ENCODE data around the gene GOPC. TPM values are rescaled to one million over a fixed set of nuclear protein-coding genes. Genes with fewer than 3 reads are reported as not detected.

GOPC gene
- total and polyA plus RNA-seq, 2 of the 4 experiments (the other 2 are of a cell fraction) = 23.4 to 23.8 TPM

DNA sequence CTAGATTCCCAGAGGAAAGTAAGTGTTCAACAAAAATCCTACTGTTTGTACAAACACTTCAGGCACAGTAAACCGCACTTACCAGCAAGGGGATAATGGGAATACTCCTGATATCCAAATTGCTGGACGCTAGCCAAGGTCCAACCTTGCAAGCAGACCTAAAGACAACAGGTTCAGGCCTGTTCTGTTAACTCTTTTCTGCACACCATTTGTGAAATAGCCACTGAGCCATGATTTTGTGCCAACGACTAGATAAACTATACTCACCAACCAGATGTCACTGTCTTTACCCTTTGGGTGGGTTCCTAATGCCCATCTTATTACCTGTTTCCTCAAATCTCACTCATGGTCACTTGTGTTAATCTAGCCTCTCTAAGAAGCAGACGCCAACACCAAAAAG is 43.5 kb downstream of the GOPC start:
- BruUV-seq (replicated peaks) = no TSS peak
- no peak overlapping the region for H3K4me2 ChIP-seq (ENCODE audit: low read depth, low read length)
- DNase-seq = no peak
- no peak overlapping the region for H4K91ac ChIP-seq (ENCODE audit: insufficient read depth, low read depth, low read length)
- CTCF ChIA-PET = interaction anchor here (0.9 to 1.4 kb wide), 3 partner anchors 26 to 109 kb away, joined by 3 to 7 read pairs (median 4); partner anchors contain the start of gene DCBLD1
- no peak overlapping the region for H3K23ac ChIP-seq (ENCODE audit: low read depth, low read length)
- in situ Hi-C loops (cut with MboI; ENCODE audit: low sequenced_read_pairs) (no loop called here), intact Hi-C loops (cut with micrococcal nuclease) (loop anchor here (5.0 kb wide), 1 partner anchor 212 kb away; no protein-coding TSS in a partner anchor), dilution Hi-C loops (cut with HindIII; ENCODE audit: low sequenced_read_pairs, unreplicated experiment) (no loop called here)
- 100% methylated on average over 2 of the region's 4 CpGs; no CpG with 5 or more reads in 1 of the 2 experiments for WGBS, 2 experiments (ENCODE audit: extremely low coverage in 2 of 2, insufficient read length in 1 of 2)
- no peak overlapping the region for H3K4ac ChIP-seq (ENCODE audit: low read depth, low read length)
- H4K5ac ChIP-seq (ENCODE audit: low read depth, low read length) = no peak overlapping the region
- no peak overlapping the region for H2AK5ac ChIP-seq (ENCODE audit: low read depth, low read length)
- ATAC-seq (ENCODE audit: low read depth) = no peak
- H3K14ac ChIP-seq (replicated peaks; ENCODE audit: low read depth, low read length) = no peak overlapping the region
- peaks cover 0 to under 1% of the 10 kb centered on the region in 2 experiments; a peak in 1 of 4 replicates for H3K79me1 ChIP-seq (ENCODE audit: low read depth in 1 of 2, low read length in 2 of 2)
- no peak overlapping the region for H2BK20ac ChIP-seq (ENCODE audit: low read depth, low read length)
- no peak overlapping the region for H3K18ac ChIP-seq (ENCODE audit: low read depth, low read length)
- no peak overlapping the region for H2BK120ac ChIP-seq (ENCODE audit: low read depth, low read length)
- no peak overlapping the region for H4K8ac ChIP-seq (ENCODE audit: low read depth in 2 of 2, low read length in 2 of 2)
- H3K9me1 ChIP-seq (ENCODE audit: insufficient read depth, low read length) = peaks cover 3% of the 10 kb centered on the region; the same call in 1 of the 2 replicates
- no peak overlapping the region for H3K27ac ChIP-seq (ENCODE audit: insufficient read depth, low read length)
- H3K4me1 ChIP-seq (ENCODE audit: control insufficient read depth, insufficient read depth, low read length) = peaks cover 2% of the 10 kb centered on the region; the same call in 1 of the 2 replicates
- H3K56ac ChIP-seq (ENCODE audit: extremely low read depth, insufficient read depth, low read length) = no peak overlapping the region
- no peak overlapping the region for H3K4me3 ChIP-seq (ENCODE audit: insufficient read depth, low read depth, low read length)
- no peak overlapping the region for H2AFZ ChIP-seq (replicated peaks; ENCODE audit: low read length, poor library complexity)
- no peak overlapping the region for H3K9ac ChIP-seq (ENCODE audit: low read depth, low read length)
- H2AK9ac ChIP-seq (replicated peaks; ENCODE audit: low read depth, low read length, poor library complexity) = no peak overlapping the region
- POLR2A ChIA-PET (ENCODE audit: unreplicated experiment) = no interaction called here
- H3K9me3 ChIP-seq (ENCODE audit: control insufficient read depth, insufficient read depth, low read length) = no peaks in the 10 kb centered on the region
- H2BK5ac ChIP-seq (ENCODE audit: low read depth, low read length, poor library complexity, severe bottlenecking) = no peak overlapping the region
- H4K20me1 ChIP-seq (ENCODE audit: insufficient read depth, low read length) = no peaks in the 10 kb centered on the region
- TF ChIP-seq NFE2L2 (IDR thresholded peaks at IDR 0.05; ENCODE audit: low read depth, low read length) = no peak
- no peak for TF ChIP-seq FOS (IDR thresholded peaks at IDR 0.05; ENCODE audit: low read depth, low read length)
- no peak for TF ChIP-seq POLR2A (IDR thresholded peaks at IDR 0.05; ENCODE audit: low read depth, low read length)
- TF ChIP-seq RCOR1 (IDR thresholded peaks at IDR 0.05; ENCODE audit: insufficient replicate concordance, low read length) = no peak
- TF ChIP-seq RAD21 (IDR thresholded peaks at IDR 0.05; ENCODE audit: low read length) = no peak
- no peak for TF ChIP-seq CEBPB (IDR thresholded peaks at IDR 0.05; ENCODE audit: low read depth, low read length)
- no peak for TF ChIP-seq RFX5 (IDR thresholded peaks at IDR 0.05; ENCODE audit: low read depth, low read length)
- no peak for TF ChIP-seq CHD1 (IDR thresholded peaks at IDR 0.05; ENCODE audit: low read depth, low read length)
- TF ChIP-seq SMC3 (IDR thresholded peaks at IDR 0.05; ENCODE audit: low read depth, low read length) = no peak
- no peak for TF ChIP-seq MXI1 (IDR thresholded peaks at IDR 0.05; ENCODE audit: borderline replicate concordance, low read depth, low read length)
- TF ChIP-seq BHLHE40 (IDR thresholded peaks at IDR 0.05; ENCODE audit: low read depth, low read length) = no peak
- TF ChIP-seq MAZ (IDR thresholded peaks at IDR 0.05; ENCODE audit: borderline replicate concordance, low read depth, low read length) = no peak
- H3K36me3 ChIP-seq (ENCODE audit: control insufficient read depth, insufficient read depth, low read length) = peaks cover 11% of the 10 kb centered on the region
- H2BK15ac ChIP-seq (ENCODE audit: low read depth, low read length) = no peak overlapping the region
- H3K27me3 ChIP-seq (ENCODE audit: control insufficient read depth, insufficient read depth, low read length) = no peaks in the 10 kb centered on the region
